ENCODE measurements around the gene GPR108. TPM values are rescaled to one million over a fixed set of nuclear protein-coding genes. Genes with fewer than 3 reads are reported as not detected.

Gene GPR108
- total and polyA plus RNA-seq, 2 of the 13 experiments (the other 11 are each of a cell fraction or from before 2014, with no cell fraction given) = 36.4 to 63.0 TPM

- no TSS peak for BruUV-seq (replicated peaks)
- ATAC-seq = no peak
- H4K20me1 ChIP-seq (ENCODE audit: insufficient read depth, low read length) = peaks cover 64% of the 10 kb centered on the region
- 72% methylated on average over 5 of the region's 5 CpGs for WGBS (ENCODE audit: low lambda C conversion rate)
- peaks cover 40 to 85% of the 10 kb centered on the region in 2 experiments for H3K36me3 ChIP-seq (replicated peaks in 1 of 2; ENCODE audit: control insufficient read depth in 1 of 2, insufficient read depth in 2 of 2, low read length in 2 of 2)
- TF ChIP-seq KLF11 (CRISPR knock-in tag; IDR thresholded peaks at IDR 0.05) = no peak
- TF ChIP-seq PAWR (CRISPR knock-in tag; IDR thresholded peaks at IDR 0.05; ENCODE audit: borderline replicate concordance) = no peak
- TF ChIP-seq AGO2 (optimal IDR thresholded peaks at IDR 0.05; ENCODE audit: low read depth, low read length) = peak; percentile 68
- no peak for TF ChIP-seq ZMYM4 (CRISPR knock-in tag; IDR thresholded peaks at IDR 0.05)
- no peak for TF ChIP-seq HNF1A (IDR thresholded peaks at IDR 0.05; ENCODE audit: low read depth)
- no peak for TF ChIP-seq HNF1A (CRISPR knock-in tag; IDR thresholded peaks at IDR 0.05; ENCODE audit: borderline replicate concordance)
- peak; percentile 72 for TF ChIP-seq CREB1 (IDR thresholded peaks at IDR 0.05)
- no peak for TF ChIP-seq CREB1 (CRISPR knock-in tag; IDR thresholded peaks at IDR 0.05)
- H3K4me1 ChIP-seq (ENCODE audit: insufficient read depth, low read length) = no peaks in the 10 kb centered on the region
- H3K27ac ChIP-seq (ENCODE audit: extremely low read length, insufficient read depth, low read length) = no peak overlapping the region
- no peak overlapping the region for H3K4me2 ChIP-seq (ENCODE audit: low read depth, low read length)
- no peak overlapping the region for H2AFZ ChIP-seq (ENCODE audit: low read length)
- in situ Hi-C loops (cut with HindIII; ENCODE audit: extremely low pct_ligation_motif_present, low pct_unique_long_range_greater_than_20kb) (no loop called here), intact Hi-C loops (cut with micrococcal nuclease; ENCODE audit: unreplicated experiment) (no loop called here)
- no peak overlapping the region for H3K4me3 ChIP-seq (replicated peaks in 1 of 3; ENCODE audit: insufficient read depth in 1 of 3, low read depth in 2 of 3, low read length in 3 of 3)
- ChIA-PET CTCF (ENCODE audit: low intra/inter-chr PET ratio, low total read pairs) (no interaction called here), POLR2A (interaction anchor here (0.7 to 1.6 kb wide), 2 partner anchors 34 to 65 kb away, joined by 4 to 5 read pairs; partner anchors contain the start of gene C3)
- no peaks in the 10 kb centered on the region for H3K9me3 ChIP-seq (ENCODE audit: low read length)
- no peak overlapping the region for H3K9ac ChIP-seq (ENCODE audit: insufficient read depth, low read depth, low read length)
- H3K79me2 ChIP-seq (ENCODE audit: insufficient read depth, low read length) = no peaks in the 10 kb centered on the region
- no peak for DNase-seq (ENCODE audit: low spot score)
- no peaks in the 10 kb centered on the region for H3K27me3 ChIP-seq (ENCODE audit: control insufficient read depth in 1 of 2, insufficient read depth in 2 of 2, low read length in 2 of 2)
- FAIRE-seq = no peak
Observed at GRCh38 chr19:6687114-6687513, 50.3 kb downstream of the GPR108 start.
